Mammary epithelial cell (primary cell): ENCODE measurements around the gene PDIA5.

Experiments used
- EZH2 ChIP-seq: IDR thresholded peaks from 2 replicates; pipeline ENCODE4 v1.6.1; 2012; ENCODE audit warnings: low read length, inconsistent platforms, borderline replicate concordance
- TF ChIP-seq, protein P1 (sequence below), 2 donors: IDR thresholded peaks in 1 of 2; conservative IDR thresholded peaks in 1 of 2; 2 replicates each; pipeline ENCODE4 v1.5.1; 2011 to 2012; ENCODE audit warnings: inconsistent platforms in 2 of 2, low read length in 2 of 2, mild to moderate bottlenecking in 2 of 2, control low read depth in 1 of 2, low read depth in 1 of 2; ENCODE audit not compliant: insufficient read depth in 1 of 2; ENCODE audit errors: extremely low read depth in 1 of 2

- TF ChIP-seq, protein P1, sequence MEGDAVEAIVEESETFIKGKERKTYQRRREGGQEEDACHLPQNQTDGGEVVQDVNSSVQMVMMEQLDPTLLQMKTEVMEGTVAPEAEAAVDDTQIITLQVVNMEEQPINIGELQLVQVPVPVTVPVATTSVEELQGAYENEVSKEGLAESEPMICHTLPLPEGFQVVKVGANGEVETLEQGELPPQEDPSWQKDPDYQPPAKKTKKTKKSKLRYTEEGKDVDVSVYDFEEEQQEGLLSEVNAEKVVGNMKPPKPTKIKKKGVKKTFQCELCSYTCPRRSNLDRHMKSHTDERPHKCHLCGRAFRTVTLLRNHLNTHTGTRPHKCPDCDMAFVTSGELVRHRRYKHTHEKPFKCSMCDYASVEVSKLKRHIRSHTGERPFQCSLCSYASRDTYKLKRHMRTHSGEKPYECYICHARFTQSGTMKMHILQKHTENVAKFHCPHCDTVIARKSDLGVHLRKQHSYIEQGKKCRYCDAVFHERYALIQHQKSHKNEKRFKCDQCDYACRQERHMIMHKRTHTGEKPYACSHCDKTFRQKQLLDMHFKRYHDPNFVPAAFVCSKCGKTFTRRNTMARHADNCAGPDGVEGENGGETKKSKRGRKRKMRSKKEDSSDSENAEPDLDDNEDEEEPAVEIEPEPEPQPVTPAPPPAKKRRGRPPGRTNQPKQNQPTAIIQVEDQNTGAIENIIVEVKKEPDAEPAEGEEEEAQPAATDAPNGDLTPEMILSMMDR (conservative IDR thresholded peaks at IDR 0.05 in 1 of 2, IDR thresholded peaks at IDR 0.05 in 1 of 2; ENCODE audit: extremely low read depth in 1 of 2, insufficient read depth in 1 of 2, low read depth in 1 of 2, low read length in 2 of 2) = no peak
- TF ChIP-seq EZH2 = no peak
Observed at GRCh38 chr3:123055352-123055751, 11.5 kb upstream of the PDIA5 start.
